Retinal pigment epithelial cell (primary cell): Measurements from ENCODE around the gene TPM3.
"Not testable (repeated sequence)": the region's sequence is repeated elsewhere in the genome, so short reads cannot be mapped to it uniquely, and the experiment has no call there.

Experiments used
- DNase-seq: peaks from one replicate; pipeline ENCODE4 v3.0.0-alpha.2; 2010; ENCODE audit warnings: low read depth
- H3K4me3 ChIP-seq: 2 replicates; pipeline ENCODE4 v1.5.1; 2011; ENCODE audit warnings: mild to moderate bottlenecking, low read length, control low read depth, moderate library complexity
- CTCF ChIP-seq: conservative IDR thresholded peaks from 2 replicates; pipeline ENCODE4 v1.5.1; 2011; ENCODE audit warnings: low read depth, low read length, control low read depth, inconsistent platforms

Gene TPM3

DNA sequence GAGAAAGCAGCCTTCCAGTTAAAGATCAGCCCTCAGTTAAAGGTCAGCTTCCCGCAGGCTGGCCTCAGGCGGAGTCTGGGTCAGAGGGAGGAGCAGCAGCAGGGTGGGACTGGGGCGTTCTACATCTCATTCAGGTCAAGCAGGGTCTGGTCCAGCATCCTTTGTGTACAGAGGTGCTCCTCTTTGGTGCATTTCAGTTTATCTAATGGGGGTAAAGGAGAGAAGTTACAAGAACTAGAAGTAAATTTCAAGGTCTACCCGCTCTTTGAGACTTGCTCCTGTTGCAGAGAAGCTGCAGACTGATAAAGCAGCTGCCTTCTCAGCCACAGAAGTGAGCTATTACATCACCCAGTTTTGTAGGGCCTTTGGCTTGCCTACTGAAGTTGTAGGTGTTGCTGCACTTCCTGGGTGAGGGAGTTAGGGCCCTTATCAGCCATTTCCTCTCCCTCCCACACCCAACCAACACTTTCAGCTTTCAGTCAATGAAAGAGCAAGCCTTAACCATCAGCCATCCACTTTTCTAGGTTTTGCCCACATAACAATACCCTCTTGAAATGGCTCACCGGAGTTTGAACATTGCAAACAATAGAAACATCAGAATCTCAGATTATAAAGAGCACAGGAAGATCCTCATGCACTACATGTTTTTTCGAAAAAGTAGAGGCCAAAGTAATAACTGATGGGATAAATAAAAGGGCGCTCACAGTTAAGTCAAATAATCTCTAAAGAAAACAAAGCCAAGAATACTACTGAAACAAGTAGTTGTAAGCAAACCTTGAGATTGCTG is 34.2 kb downstream of the TPM3 start:
- DNase-seq, result no peak
- H3K4me3 ChIP-seq, result no peak overlapping the region
- no peak for TF ChIP-seq CTCF

- no peak overlapping the region for H3K4me3 ChIP-seq
- no peak for TF ChIP-seq CTCF
- DNase-seq, result no peak
Measured at GRCh38 chr1:154155251-154155650, 36.6 kb downstream of the TPM3 start.

DNA sequence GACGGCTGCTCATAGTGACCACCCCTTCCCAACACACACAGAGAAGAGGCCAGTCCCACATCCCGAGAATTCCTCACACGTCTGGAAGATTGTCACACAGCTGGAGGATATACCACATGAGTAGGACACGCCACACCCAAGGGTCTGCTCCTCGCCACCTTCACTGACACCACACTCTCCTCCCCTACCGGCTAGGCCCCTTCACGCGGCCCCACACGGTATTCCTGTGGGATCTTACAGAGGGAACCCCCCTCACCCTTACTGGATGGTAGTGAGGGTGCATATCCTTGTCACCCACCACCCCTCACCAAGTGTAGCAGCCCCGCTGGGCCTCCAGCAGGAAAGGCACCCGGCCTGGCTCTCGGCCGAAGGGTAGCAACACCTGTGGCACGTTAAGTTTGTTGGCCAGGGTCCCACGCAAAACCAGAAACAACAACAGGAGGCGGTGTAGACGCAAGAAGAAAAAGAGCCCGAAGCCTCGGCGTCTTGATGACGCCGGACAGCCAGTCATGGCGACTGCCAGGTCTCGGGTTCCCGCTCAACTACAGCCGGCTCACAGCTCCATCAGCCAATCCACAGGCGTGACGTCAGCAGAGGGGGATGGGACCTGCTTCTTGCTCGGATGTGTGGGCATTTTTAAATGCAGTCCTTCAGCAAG is 37.2 kb downstream of the TPM3 start, which contains the start of gene NUP210L:
NUP210L (minus strand) TSS at position 540 of the 658 bp plus-strand sequence.
- no peak for DNase-seq
- H3K4me3 ChIP-seq, result no peak within 1 kb of the TSS
- no peak for TF ChIP-seq CTCF

GRCh38 chr1:154154053-154154452 is 37.8 kb downstream of the TPM3 start:
- no peak overlapping the region for H3K4me3 ChIP-seq
- TF ChIP-seq CTCF, result no peak
- no peak for DNase-seq

- no peak overlapping the region for H3K4me3 ChIP-seq
- no peak for TF ChIP-seq CTCF
- no peak for DNase-seq
Measured at GRCh38 chr1:154151311-154151710, 40.6 kb downstream of the TPM3 start.

DNA sequence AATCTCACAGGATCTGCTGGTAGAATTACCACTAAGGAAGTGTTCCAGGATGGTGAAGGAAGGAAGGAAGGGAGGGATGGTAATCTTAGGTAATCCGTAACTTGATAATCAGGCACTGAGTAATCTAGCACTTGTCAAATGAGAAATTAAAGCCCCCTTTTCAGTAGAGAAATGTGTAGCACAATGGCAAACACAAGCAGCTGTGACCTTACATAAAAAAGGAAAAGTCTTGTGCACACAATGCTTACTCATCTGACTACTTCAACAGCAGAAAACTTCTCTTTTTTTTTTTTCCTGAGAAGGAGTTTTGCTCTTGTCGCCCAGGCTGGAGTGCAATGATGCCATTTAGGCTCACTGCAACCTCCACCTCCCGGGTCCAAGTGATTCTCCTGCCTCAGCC is 43.1 kb downstream of the TPM3 start:
- no peak overlapping the region for H3K4me3 ChIP-seq

DNA sequence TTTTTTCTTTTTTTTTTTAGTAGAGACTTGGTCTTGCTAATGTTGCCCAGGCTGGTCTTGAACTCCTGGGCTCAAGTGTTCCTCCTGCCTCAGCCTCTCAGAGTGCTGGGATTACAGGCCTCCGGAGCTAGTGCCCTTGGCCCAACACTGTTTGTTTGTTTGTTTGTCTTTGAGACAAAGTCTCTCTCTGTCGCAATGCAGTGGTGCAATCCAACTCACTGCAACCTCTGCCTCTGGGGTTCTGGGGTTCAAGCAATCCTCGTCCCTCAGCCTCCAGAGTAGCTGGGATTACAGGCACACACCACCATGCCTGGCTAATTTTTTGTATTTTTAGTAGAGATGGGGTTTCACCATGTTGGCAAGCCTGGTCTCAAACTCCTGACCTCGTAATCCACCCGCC is 44.4 kb downstream of the TPM3 start:
- DNase-seq, H3K4me3 ChIP-seq: not testable (repeated sequence)

More for the DNA sequence above, 43.1 kb downstream of the TPM3 start:
- no peak for DNase-seq
- TF ChIP-seq CTCF, result no peak
